Body of pancreas (tissue), 4 donors: ENCODE data around the gene PREX1.

ENCODE experiments used
- CTCF ChIP-seq, 7 experiments: fragments of 450-650 bp in 4 of 7; fragments of 200-600 bp in 3 of 7; sonication (generic) in 3 of 7; IDR thresholded peaks; one replicate each; pipeline ENCODE4 v1.5.1; 2016 to 2019; ENCODE audit warnings: antibody characterized with exemption in 7 of 7
- POLR2A ChIP-seq, 3 donors: fragments of 450-650 bp; IDR thresholded peaks; one replicate each; pipeline ENCODE4 v1.6.1; 2016; ENCODE audit warnings: antibody characterized with exemption in 3 of 3, mild to moderate bottlenecking in 2 of 3

GRCh38 chr20:48774696-48775095, 53.1 kb downstream of the PREX1 start:
- TF ChIP-seq CTCF (IDR thresholded peaks at IDR 0.05) (no peak), POLR2A (IDR thresholded peaks at IDR 0.05) (no peak)
